ENCODE data around the gene NHERF1. TPM values are rescaled to one million over a fixed set of nuclear protein-coding genes. Genes with fewer than 3 reads are reported as not detected.

The NHERF1 gene
- total and polyA plus RNA-seq, 9 of the 15 experiments (the other 6 are each of a cell fraction or from before 2014, with no cell fraction given) = 11.4 to 79.9 (median 36.9) TPM

GRCh38 chr17:74748529-74749278 lies at the start of gene NHERF1 (continued):
- TF ChIP-seq ATF2 (CRISPR knock-in tag; IDR thresholded peaks at IDR 0.05) (no peak), DDX20 (tag; IDR thresholded peaks at IDR 0.05; ENCODE audit: low read depth) (no peak), ZNF224 (CRISPR knock-in tag; IDR thresholded peaks at IDR 0.05) (no peak), CTBP1 (IDR thresholded peaks at IDR 0.05; ENCODE audit: borderline replicate concordance) (peak; percentile 85), RHOXF2B (CRISPR knock-in tag; conservative IDR thresholded peaks at IDR 0.05) (no peak), NFIC (IDR thresholded peaks at IDR 0.05) (peak; percentile 45; the same call in 1 of the 2 replicates), SREBF2 (CRISPR knock-in tag; IDR thresholded peaks at IDR 0.05) (no peak), SMAD4 (CRISPR knock-in tag; conservative IDR thresholded peaks at IDR 0.05) (peak; percentile 21; the same call in 1 of the 2 replicates), MAX (CRISPR knock-in tag; IDR thresholded peaks at IDR 0.05) (peak; percentile 46), ARID4B (CRISPR knock-in tag; IDR thresholded peaks at IDR 0.05) (peak; percentile 75), SMAD3 (CRISPR knock-in tag; conservative IDR thresholded peaks at IDR 0.05) (no peak), SP2 (IDR thresholded peaks at IDR 0.05; ENCODE audit: extremely low read depth, low read depth, low read length, poor library complexity, severe bottlenecking) (no peak), ATF1 (CRISPR knock-in tag; IDR thresholded peaks at IDR 0.05) (no peak), ATF1 (tag; IDR thresholded peaks at IDR 0.05) (peak; percentile 38; the same call in 1 of the 2 replicates), NBN (IDR thresholded peaks at IDR 0.05; ENCODE audit: low read depth) (no peak), RBM39 (optimal IDR thresholded peaks at IDR 0.05; ENCODE audit: low read depth, low read length) (no peak)
